Vagina (tissue), 2 donors: ENCODE data around the gene PMF1. TPM values are rescaled to one million over a fixed set of nuclear protein-coding genes. Genes with fewer than 3 reads are reported as not detected.

ENCODE experiments used
- DNase-seq, 2 donors: peaks; one replicate each; pipeline ENCODE4 v3.0.0-alpha.2; 2017; ENCODE audit errors: extremely low spot score in 2 of 2
- H3K27ac ChIP-seq: fragments of 200-600 bp; sonication (generic); one replicate; pipeline ENCODE4 v1.5.1; 2019
- H3K27me3 ChIP-seq: fragments of 200-600 bp; sonication (generic); one replicate; pipeline ENCODE4 v1.5.1; 2019
- H3K36me3 ChIP-seq, 2 donors: fragments of 200-600 bp; sonication (generic); one replicate each; pipeline ENCODE4 v1.5.1; 2017 to 2019
- H3K4me1 ChIP-seq: fragments of 200-600 bp; sonication (generic); one replicate; pipeline ENCODE4 v1.5.1; 2019
- H3K4me3 ChIP-seq, 2 donors: fragments of 200-600 bp; sonication (generic); 1 replicate in 1 of 2; 2 replicates in 1 of 2; pipeline ENCODE4 v1.5.1; 2016 to 2019
- H3K9me3 ChIP-seq: fragments of 200-600 bp; sonication (generic); one replicate; pipeline ENCODE4 v1.5.1; 2019
- POLR2A ChIP-seq, 2 donors: fragments of 450-650 bp; IDR thresholded peaks; one replicate each; pipeline ENCODE4 v1.6.1; 2017; ENCODE audit warnings: antibody characterized with exemption in 2 of 2, mild to moderate bottlenecking in 2 of 2, moderate library complexity in 2 of 2
- POLR2AphosphoS5 ChIP-seq, 2 donors: sonication (generic); formaldehyde crosslinking; IDR thresholded peaks; one replicate each; pipeline ENCODE4 v1.9.0; 2017; ENCODE audit warnings: antibody characterized with exemption in 2 of 2, mild to moderate bottlenecking in 2 of 2, low read depth in 1 of 2; ENCODE audit not compliant: insufficient read depth in 1 of 2
- intact Hi-C: fragments of 100-400 bp; cut with DNase I; formaldehyde crosslinking; loops from one replicate; pipeline ENCODE4 v1.15.1; 2023
- small RNA-seq: library from RNA; depleted of rRNA; stranded (forward); fragments of <200 nt; gene quantifications from one replicate; pipeline ENCODE3, GENCODE V24; 2016
- total RNA-seq: library from RNA; depleted of rRNA; stranded (reverse); fragments of >200 nt; gene quantifications from one replicate; pipeline ENCODE4 v1.2.3, GENCODE V29; 2016
- TF ChIP-seq, protein P1 (sequence below), 3 experiments: fragments of 450-650 bp in 2 of 3; fragments of 200-600 bp in 1 of 3; sonication (generic) in 1 of 3; IDR thresholded peaks; one replicate each; pipeline ENCODE4 v1.5.1; 2017 to 2019; ENCODE audit warnings: antibody characterized with exemption in 3 of 3, mild to moderate bottlenecking in 2 of 3, moderate library complexity in 2 of 3

PMF1 gene
- total RNA-seq, 1 donor from 2014 or later: 44.7 TPM

DNA sequence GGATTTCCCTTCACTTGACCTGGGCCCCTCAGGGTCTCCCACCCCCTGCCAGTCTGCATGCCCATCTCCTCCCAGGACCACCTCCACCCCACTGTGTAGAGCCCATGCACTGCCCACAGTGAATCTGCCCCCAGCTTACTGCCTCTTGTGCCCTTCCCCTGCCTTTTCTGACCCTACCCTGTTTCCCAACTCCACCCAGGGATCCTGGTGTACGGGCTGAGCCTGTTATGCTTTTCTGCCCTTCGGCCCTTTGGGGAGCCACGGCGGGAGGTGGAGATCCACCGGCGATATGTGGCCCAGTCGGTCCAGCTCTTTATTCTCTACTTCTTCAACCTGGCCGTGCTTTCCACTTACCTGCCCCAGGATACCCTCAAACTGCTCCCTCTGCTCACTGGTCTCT is 73.3 kb downstream of the PMF1 start:
- no peaks in the 10 kb centered on the region for H3K9me3 ChIP-seq
- no peak for DNase-seq
- H3K27ac ChIP-seq: no peak overlapping the region
- H3K27me3 ChIP-seq: no peaks in the 10 kb centered on the region
- H3K4me1 ChIP-seq: peaks cover 50% of the 10 kb centered on the region
- H3K4me3 ChIP-seq: peak overlapping the region in 1 of 2 donors; percentile 39
- peaks cover 0 to 17% of the 10 kb centered on the region in 2 donors for H3K36me3 ChIP-seq
- TF ChIP-seq, protein P1, sequence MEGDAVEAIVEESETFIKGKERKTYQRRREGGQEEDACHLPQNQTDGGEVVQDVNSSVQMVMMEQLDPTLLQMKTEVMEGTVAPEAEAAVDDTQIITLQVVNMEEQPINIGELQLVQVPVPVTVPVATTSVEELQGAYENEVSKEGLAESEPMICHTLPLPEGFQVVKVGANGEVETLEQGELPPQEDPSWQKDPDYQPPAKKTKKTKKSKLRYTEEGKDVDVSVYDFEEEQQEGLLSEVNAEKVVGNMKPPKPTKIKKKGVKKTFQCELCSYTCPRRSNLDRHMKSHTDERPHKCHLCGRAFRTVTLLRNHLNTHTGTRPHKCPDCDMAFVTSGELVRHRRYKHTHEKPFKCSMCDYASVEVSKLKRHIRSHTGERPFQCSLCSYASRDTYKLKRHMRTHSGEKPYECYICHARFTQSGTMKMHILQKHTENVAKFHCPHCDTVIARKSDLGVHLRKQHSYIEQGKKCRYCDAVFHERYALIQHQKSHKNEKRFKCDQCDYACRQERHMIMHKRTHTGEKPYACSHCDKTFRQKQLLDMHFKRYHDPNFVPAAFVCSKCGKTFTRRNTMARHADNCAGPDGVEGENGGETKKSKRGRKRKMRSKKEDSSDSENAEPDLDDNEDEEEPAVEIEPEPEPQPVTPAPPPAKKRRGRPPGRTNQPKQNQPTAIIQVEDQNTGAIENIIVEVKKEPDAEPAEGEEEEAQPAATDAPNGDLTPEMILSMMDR (IDR thresholded peaks at IDR 0.05): no peak
- TF ChIP-seq POLR2A (IDR thresholded peaks at IDR 0.05): no peak
- no peak for TF ChIP-seq POLR2AphosphoS5 (IDR thresholded peaks at IDR 0.05; ENCODE audit: insufficient read depth in 1 of 2, low read depth in 1 of 2)
- intact Hi-C loops: no loop called here

Small RNAs within 50 kb of the gene (small RNA-seq; reads per million reads assigned to genes)
- not detected for gene RF00568

Other genes starting within 250 kb of the PMF1 start
- gene ARHGEF2, start 234.5 kb upstream of the PMF1 start, total RNA-seq: 76.4 TPM
- 187 TPM for gene SSR2, start 192.1 kb upstream of the PMF1 start, total RNA-seq
- gene UBQLN4, start 159.2 kb upstream of the PMF1 start, total RNA-seq: 27.0 TPM
- gene LAMTOR2, start 158.2 kb upstream of the PMF1 start, total RNA-seq: 73.9 TPM
- gene RAB25, start 151.8 kb upstream of the PMF1 start, total RNA-seq: 52.1 TPM
- gene MEX3A, start 130.5 kb upstream of the PMF1 start, total RNA-seq: 1.2 TPM
- gene LMNA, start 98.3 kb upstream of the PMF1 start, total RNA-seq: 436 TPM
- 18.7 TPM for gene SEMA4A, start 59.4 kb upstream of the PMF1 start, total RNA-seq
- gene SLC25A44, start 18.9 kb upstream of the PMF1 start, total RNA-seq: 14.0 TPM
- not detected for gene BGLAP, start 29.2 kb downstream of the PMF1 start, total RNA-seq
- 2.0 TPM for gene PAQR6, start 35.0 kb downstream of the PMF1 start, total RNA-seq
- gene SMG5, start 69.8 kb downstream of the PMF1 start, total RNA-seq: 57.7 TPM
- gene TMEM79, start 71.3 kb downstream of the PMF1 start, total RNA-seq: 27.3 TPM
- 36.1 TPM for gene GLMP, start 82.7 kb downstream of the PMF1 start, total RNA-seq
- not detected for gene VHLL, start 86.3 kb downstream of the PMF1 start, total RNA-seq
- 186 TPM for gene CCT3, start 125.3 kb downstream of the PMF1 start, total RNA-seq
- gene TSACC, start 125.5 kb downstream of the PMF1 start, total RNA-seq: not detected
- not detected for gene RHBG, start 156.2 kb downstream of the PMF1 start, total RNA-seq